ENCODE results near the gene FADS2. TPM values are rescaled to one million over a fixed set of nuclear protein-coding genes. Genes with fewer than 3 reads are reported as not detected.

FADS2 gene
- total and polyA plus RNA-seq, 2 of the 13 experiments (the other 11 are each of a cell fraction or from before 2014, with no cell fraction given) = 90.1 to 124 TPM

- TF ChIP-seq FOXC1 (CRISPR knock-in tag; IDR thresholded peaks at IDR 0.05; ENCODE audit: borderline replicate concordance) (no peak; the same call in 1 of the 2 replicates), ZNF326 (CRISPR knock-in tag; IDR thresholded peaks at IDR 0.05; ENCODE audit: borderline replicate concordance) (no peak; the same call in 1 of the 2 replicates), ZNF18 (CRISPR knock-in tag; IDR thresholded peaks at IDR 0.05; ENCODE audit: insufficient replicate concordance) (peak; percentile 85), ZBTB37 (CRISPR knock-in tag; IDR thresholded peaks at IDR 0.05) (no peak; the same call in 1 of the 2 replicates), ZSCAN31 (CRISPR knock-in tag; IDR thresholded peaks at IDR 0.05; ENCODE audit: low read depth) (peak; percentile 87), EZH2 (conservative IDR thresholded peaks at IDR 0.05; ENCODE audit: low read depth, low read length) (no peak), TERF1 (CRISPR knock-in tag; IDR thresholded peaks at IDR 0.05) (no peak), MYC (CRISPR knock-in tag; IDR thresholded peaks at IDR 0.05; ENCODE audit: borderline replicate concordance) (peak; percentile 77), DBP (CRISPR knock-in tag; IDR thresholded peaks at IDR 0.05; ENCODE audit: not compliant biosample characterization) (peak; percentile 93), CHD2 (IDR thresholded peaks at IDR 0.05; ENCODE audit: low read depth, low read length) (peak; percentile 3; the same call in 1 of the 2 replicates), DMTF1 (CRISPR knock-in tag; IDR thresholded peaks at IDR 0.05) (no peak), ZNF670 (CRISPR knock-in tag; IDR thresholded peaks at IDR 0.05; ENCODE audit: borderline replicate concordance) (no peak), HNRNPL (IDR thresholded peaks at IDR 0.05; ENCODE audit: low read depth, low read length) (0 out of 2 replicates have a peak, but pooled peaks have one; percentile 53), E2F2 (CRISPR knock-in tag; IDR thresholded peaks at IDR 0.05; ENCODE audit: borderline replicate concordance) (peak; percentile 59; the same call in 1 of the 2 replicates), MED1 (CRISPR knock-in tag; IDR thresholded peaks at IDR 0.05) (peak; percentile 79), ZNF558 (CRISPR knock-in tag; IDR thresholded peaks at IDR 0.05; ENCODE audit: borderline replicate concordance) (no peak), ZNF674 (CRISPR knock-in tag; IDR thresholded peaks at IDR 0.05; ENCODE audit: low read depth) (0 out of 2 replicates have a peak, but pooled peaks have one; percentile 68), SRSF4 (IDR thresholded peaks at IDR 0.05; ENCODE audit: low read depth, low read length, poor library complexity, severe bottlenecking) (no peak), ZNF562 (CRISPR knock-in tag; IDR thresholded peaks at IDR 0.05; ENCODE audit: borderline replicate concordance) (no peak)
These were observed 12.9 kb upstream of the FADS2 start (continued) for GRCh38 chr11:61814958-61815789.

Measured in HepG2 (cell line).